ENCODE measurements around the gene TTYH1.

Gene TTYH1

DNA sequence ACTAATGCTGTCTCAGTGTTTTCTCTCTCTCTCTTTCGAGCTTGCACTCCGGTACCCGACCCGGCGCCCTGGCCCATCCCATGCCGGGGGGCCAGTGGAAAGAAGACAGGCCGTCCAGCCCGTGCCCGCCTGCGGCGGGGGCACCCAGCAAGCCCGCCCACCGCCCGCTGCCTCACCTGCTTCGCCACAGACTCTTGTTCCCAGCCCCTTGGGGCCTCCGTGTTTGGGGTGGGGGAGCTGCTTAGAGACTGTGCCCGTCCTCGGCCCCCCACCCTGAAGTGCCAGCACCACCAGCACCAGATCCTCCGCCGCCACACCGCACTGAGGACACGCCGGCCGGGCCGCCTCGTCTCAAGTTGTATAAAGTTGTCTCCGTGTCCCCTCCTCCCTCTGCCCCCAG, 45.9 kb downstream of the TTYH1 start:
- TF ChIP-seq FOXP2 (optimal IDR thresholded peaks at IDR 0.05; ENCODE audit: control extremely low read depth, extremely low read length, insufficient read depth) (no peak), POLR2AphosphoS5 (IDR thresholded peaks at IDR 0.05; ENCODE audit: borderline replicate concordance, low read depth, low read length) (no peak), EZH2 (IDR thresholded peaks at IDR 0.05) (no peak)
- no peak overlapping the region for H3K9ac ChIP-seq (ENCODE audit: insufficient read length)
- H3K27ac ChIP-seq = peak overlapping the region; percentile 88
- DNase-seq (ENCODE audit: low read depth, low spot score) = no peak
- no peaks in the 10 kb centered on the region for H3K9me3 ChIP-seq (ENCODE audit: low read depth, low read length)
- H3K36me3 ChIP-seq (ENCODE audit: insufficient read depth, low read length) = peaks cover 50% of the 10 kb centered on the region
- H3K4me3 ChIP-seq = peak overlapping the region; percentile 90

DNA sequence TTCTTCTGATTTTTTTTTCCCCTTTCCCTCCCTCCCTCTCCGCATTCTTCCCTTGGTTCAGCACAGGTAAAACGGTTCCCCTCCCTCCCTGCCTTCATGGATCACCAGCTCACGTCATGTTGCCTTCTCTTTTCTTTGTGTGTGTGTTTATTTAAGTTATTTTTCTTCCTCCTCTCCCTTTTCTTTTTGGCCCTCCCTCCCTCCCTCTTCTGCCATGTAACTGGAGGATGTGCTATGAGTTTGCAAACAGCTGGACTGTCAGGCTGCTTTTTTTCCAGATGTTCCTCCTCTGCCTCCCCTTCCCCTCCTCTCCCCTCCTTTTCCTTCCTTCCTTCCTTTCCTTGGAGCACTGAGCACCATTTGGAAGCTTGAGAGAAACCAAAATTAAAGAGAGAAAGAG, 46.3 kb downstream of the TTYH1 start:
- Histone ChIP-seq H3K4me3 (peak overlapping the region; percentile 90), H3K9me3 (ENCODE audit: low read depth, low read length) (no peaks in the 10 kb centered on the region), H3K9ac (ENCODE audit: insufficient read length) (peak overlapping the region; percentile 88), H3K36me3 (ENCODE audit: insufficient read depth, low read length) (peaks cover 46% of the 10 kb centered on the region), H3K27ac (peak overlapping the region; percentile 88)
- no peak for TF ChIP-seq POLR2AphosphoS5 (IDR thresholded peaks at IDR 0.05; ENCODE audit: borderline replicate concordance, low read depth, low read length)
- no peak for TF ChIP-seq FOXP2 (optimal IDR thresholded peaks at IDR 0.05; ENCODE audit: control extremely low read depth, extremely low read length, insufficient read depth)
- TF ChIP-seq EZH2 (IDR thresholded peaks at IDR 0.05) = no peak
- no peak for DNase-seq (ENCODE audit: low read depth, low spot score)

DNA sequence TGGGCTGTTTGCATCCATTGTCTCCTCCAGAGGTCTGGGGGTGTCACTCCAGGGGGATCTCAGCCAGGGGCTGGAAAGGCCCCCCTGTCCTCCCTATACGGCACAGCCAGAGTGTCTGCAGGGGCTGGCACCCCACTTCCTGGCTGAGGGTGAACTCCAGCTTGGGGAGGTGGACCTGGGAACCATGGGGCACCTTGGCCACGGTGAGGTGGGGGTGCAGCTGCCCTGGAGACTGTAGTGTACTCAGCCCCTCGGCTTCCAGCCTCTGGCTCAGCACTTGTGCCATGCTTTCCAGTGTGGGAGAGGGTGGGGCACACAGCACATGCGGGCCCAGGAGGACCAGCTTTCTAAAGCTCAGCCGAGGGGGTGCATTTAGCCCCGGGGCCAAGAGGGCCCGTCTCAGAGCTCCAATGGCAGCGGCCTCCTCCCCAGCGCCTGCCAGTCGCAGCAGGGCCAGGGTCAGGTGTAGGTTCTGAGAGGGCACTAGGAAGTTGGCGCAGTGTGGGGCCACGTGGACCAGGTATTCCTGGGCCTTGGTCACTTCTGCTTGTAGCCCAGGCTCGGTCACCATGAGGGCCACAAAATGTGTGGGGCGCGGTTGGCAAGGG, 46.9 kb downstream of the TTYH1 start:
- Histone ChIP-seq H3K36me3 (ENCODE audit: insufficient read depth, low read length) (peaks cover 41% of the 10 kb centered on the region), H3K9me3 (ENCODE audit: low read depth, low read length) (no peaks in the 10 kb centered on the region), H3K27ac (peak overlapping the region; percentile 88), H3K9ac (ENCODE audit: insufficient read length) (peak overlapping the region; percentile 88), H3K4me3 (peak overlapping the region; percentile 90)
- no peak for DNase-seq (ENCODE audit: low read depth, low spot score)
- TF ChIP-seq POLR2AphosphoS5 (IDR thresholded peaks at IDR 0.05; ENCODE audit: borderline replicate concordance, low read depth, low read length) (no peak; the same call in 1 of the 2 replicates), FOXP2 (optimal IDR thresholded peaks at IDR 0.05; ENCODE audit: control extremely low read depth, extremely low read length, insufficient read depth) (no peak), EZH2 (IDR thresholded peaks at IDR 0.05) (no peak)

DNA sequence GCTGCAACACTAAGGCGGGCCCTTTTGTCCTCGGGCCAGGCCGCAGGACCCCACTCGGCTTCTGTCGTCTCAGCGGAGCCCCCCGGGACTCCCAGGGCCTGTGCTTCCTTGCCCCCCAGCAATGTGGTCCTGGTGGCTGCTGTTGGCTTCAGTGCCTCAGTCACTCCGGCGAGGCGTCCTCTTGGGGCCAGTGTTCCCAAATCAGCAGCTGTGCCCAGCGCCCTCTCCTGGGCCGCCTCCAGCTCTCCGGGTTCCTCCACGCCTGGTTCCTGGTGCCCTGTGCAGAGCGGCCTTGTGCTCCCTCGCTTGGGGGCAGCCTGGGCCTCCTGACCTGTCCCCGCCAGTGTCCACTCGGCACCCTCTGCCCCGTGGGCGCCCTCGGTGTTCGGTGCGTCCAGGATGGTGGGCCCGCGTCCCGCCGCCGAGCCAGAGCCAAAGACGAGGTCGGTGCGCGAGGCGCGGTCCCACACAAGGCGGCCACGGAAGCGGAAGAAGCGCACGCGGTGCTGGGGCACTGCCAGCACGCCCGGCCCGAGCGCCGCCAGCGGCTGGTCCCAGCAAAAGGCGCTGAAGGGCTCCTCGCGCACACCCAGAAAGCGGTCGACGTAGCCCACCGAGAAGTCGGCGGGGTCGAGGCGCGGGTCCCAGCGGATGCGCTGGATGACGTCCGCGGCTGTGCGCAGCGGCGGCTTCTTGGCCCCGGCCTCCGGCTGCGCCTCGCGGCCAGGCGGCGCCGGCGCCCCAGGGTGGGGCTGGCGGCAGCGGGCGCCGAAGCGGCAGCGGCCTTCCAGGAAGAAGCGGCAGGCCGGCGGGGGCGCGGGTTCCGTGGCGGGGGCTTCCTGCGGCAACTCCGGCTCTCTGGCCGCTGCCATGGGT, 47.6 kb downstream of the TTYH1 start:
- H3K9me3 ChIP-seq (ENCODE audit: low read depth, low read length) = no peaks in the 10 kb centered on the region
- TF ChIP-seq EZH2 (IDR thresholded peaks at IDR 0.05) (no peak), POLR2AphosphoS5 (IDR thresholded peaks at IDR 0.05; ENCODE audit: borderline replicate concordance, low read depth, low read length) (peak; percentile 51)
- peak overlapping the region; percentile 88 for H3K9ac ChIP-seq (ENCODE audit: insufficient read length)
- peak overlapping the region; percentile 90 for H3K4me3 ChIP-seq
- peaks cover 33% of the 10 kb centered on the region for H3K36me3 ChIP-seq (ENCODE audit: insufficient read depth, low read length)
- DNase-seq (ENCODE audit: low read depth, low spot score) = no peak
- peak overlapping the region; percentile 88 for H3K27ac ChIP-seq

DNA sequence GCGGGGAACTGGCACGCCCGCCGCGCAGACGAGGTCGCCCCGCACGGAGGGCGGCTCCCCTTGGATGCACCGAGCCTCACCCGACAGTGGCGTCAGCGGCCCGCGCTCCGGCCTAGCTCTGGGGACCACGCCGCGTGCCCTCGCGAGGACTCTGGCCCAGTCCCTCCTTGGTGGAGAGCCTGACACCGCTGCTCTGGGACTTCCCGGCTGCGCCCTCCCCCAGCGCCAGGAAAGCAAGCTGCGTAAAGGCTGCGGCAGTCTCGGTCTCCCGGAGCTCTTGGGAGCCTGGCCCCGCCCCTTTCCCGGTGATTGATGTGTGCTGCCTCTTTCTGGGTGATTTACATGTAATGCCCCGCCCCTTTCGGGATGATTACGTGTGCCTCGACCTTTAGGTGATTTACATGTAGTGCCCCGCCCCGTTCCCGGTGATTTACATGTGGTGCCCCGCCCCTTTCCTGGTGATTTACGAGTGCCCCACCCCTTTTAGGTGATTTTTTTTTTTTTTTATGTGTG, 48.3 kb downstream of the TTYH1 start, which contains the start of gene LENG9:
TSS of gene LENG9 (minus strand) at position 248 of the 513 bp plus-strand sequence. CDS start 252 bp downstream, outside the sequence.
- Histone ChIP-seq H3K27ac (peak within 1 kb of the TSS; percentile 88), H3K9me3 (ENCODE audit: low read depth, low read length) (no peaks in the 10 kb centered on the region), H3K9ac (ENCODE audit: insufficient read length) (peak within 1 kb of the TSS; percentile 88), H3K4me3 (peak within 1 kb of the TSS; percentile 90), H3K36me3 (ENCODE audit: insufficient read depth, low read length) (peaks cover 26% of the 10 kb centered on the region)
- TF ChIP-seq FOXP2 (optimal IDR thresholded peaks at IDR 0.05; ENCODE audit: control extremely low read depth, extremely low read length, insufficient read depth) (peak; percentile 66), POLR2AphosphoS5 (IDR thresholded peaks at IDR 0.05; ENCODE audit: borderline replicate concordance, low read depth, low read length) (peak; percentile 90), EZH2 (IDR thresholded peaks at IDR 0.05) (no peak)
- peak; percentile 98 for DNase-seq (ENCODE audit: low read depth, low spot score)

DNA sequence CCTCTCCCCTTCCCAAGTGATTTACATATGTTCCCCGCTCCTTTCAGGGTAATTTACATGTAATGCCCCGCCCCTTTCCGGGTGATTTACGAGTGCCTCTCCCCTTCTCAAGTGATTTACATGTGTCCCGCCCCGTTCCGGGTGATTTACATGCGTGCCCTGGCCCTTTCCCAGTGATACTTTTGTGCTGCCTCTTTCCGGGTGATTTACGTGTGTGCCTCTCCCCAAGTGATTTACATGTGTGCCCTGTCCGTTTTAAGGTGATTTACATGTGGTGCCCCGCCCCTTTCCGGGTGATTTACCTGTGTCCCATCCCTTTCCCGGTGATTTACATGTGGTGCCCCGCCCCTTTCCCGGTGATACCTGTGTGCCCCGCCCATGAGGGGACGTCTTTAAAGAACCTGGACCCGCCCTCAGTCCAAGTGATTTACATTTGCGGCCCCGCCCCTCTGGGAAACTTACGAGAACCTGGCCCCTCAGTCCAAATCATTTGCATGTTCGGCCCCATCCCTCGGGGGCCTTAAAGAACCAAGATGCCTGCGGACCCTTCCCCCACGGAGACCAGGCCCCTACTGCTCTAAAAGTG, 48.9 kb downstream of the TTYH1 start:
- no peak for DNase-seq (ENCODE audit: low read depth, low spot score)
- H3K9me3 ChIP-seq (ENCODE audit: low read depth, low read length) = no peaks in the 10 kb centered on the region
- H3K36me3 ChIP-seq (ENCODE audit: insufficient read depth, low read length) = peaks cover 21% of the 10 kb centered on the region
- peak overlapping the region; percentile 59 for H3K9ac ChIP-seq (ENCODE audit: insufficient read length)
- H3K27ac ChIP-seq = peak overlapping the region; percentile 80
- TF ChIP-seq EZH2 (IDR thresholded peaks at IDR 0.05) = no peak
- peak; percentile 16 for TF ChIP-seq FOXP2 (optimal IDR thresholded peaks at IDR 0.05; ENCODE audit: control extremely low read depth, extremely low read length, insufficient read depth)
- H3K4me3 ChIP-seq = peak overlapping the region; percentile 90

DNA sequence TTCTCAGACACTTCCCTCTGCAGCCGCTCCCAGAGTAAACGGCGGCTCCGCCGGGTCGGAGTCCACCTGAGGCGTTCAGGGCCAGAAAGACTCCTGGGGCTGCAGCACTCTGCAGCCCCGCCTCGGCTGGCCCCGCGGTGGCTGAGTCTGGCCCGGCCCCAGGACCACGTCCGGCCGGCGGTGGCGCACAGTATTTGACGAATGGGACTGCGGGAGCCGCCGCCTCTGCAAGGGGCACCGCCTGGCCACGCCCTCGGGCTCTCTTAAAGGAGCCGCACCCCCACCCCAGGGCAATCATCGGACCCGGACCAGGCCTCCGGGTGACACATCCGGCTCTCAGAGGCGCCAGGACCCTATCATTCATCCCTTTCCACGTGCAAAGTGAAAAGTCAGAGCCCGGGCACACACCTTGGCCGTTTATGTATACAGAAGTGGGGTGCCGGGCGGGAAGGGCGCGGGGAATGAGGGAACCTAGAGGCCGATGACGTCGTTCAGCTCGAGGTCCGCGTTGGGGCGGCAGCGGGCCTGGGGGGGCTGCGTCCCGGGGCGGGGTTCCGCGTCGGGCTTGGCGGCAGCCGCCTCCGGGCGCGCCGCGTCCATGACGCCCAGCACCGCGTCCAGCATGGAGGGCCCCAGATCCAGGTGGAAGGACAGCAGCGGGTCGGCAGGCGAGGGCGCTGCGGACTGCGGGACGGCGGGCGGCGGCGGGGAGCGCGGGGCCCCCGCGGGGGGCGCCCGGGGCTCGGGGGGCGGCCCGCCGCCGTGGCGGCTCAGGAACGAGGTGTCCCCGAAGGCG, 49.6 kb downstream of the TTYH1 start:
- Histone ChIP-seq H3K4me3 (peak overlapping the region; percentile 90), H3K27ac (peak overlapping the region; percentile 80), H3K9me3 (ENCODE audit: low read depth, low read length) (no peaks in the 10 kb centered on the region), H3K36me3 (ENCODE audit: insufficient read depth, low read length) (peaks cover 15% of the 10 kb centered on the region), H3K9ac (ENCODE audit: insufficient read length) (peak overlapping the region; percentile 59)
- DNase-seq (ENCODE audit: low read depth, low spot score) = no peak
- no peak for TF ChIP-seq EZH2 (IDR thresholded peaks at IDR 0.05)
- TF ChIP-seq FOXP2 (optimal IDR thresholded peaks at IDR 0.05; ENCODE audit: control extremely low read depth, extremely low read length, insufficient read depth) = no peak
- no peak; the same call in 1 of the 2 replicates for TF ChIP-seq POLR2AphosphoS5 (IDR thresholded peaks at IDR 0.05; ENCODE audit: borderline replicate concordance, low read depth, low read length)
